Karpas-422 (cell line): ENCODE measurements around the gene IDI2. TPM values are rescaled to one million over a fixed set of nuclear protein-coding genes. Genes with fewer than 3 reads are reported as not detected.

Source experiments
- DNase-seq: peaks from one replicate; pipeline ENCODE4 v3.0.0-alpha.2; 2015
- H2AFZ ChIP-seq: fragments of 200-600 bp; sonication (generic); 2 replicates; pipeline ENCODE4 v1.6.1; 2014; ENCODE audit warnings: antibody characterized with exemption, low read length, mixed read lengths
- H3K27ac ChIP-seq: fragments of 200-600 bp; sonication (generic); 2 replicates; pipeline ENCODE4 v1.5.1; 2014; ENCODE audit warnings: mild to moderate bottlenecking, low read length, moderate library complexity
- H3K27me3 ChIP-seq: fragments of 200-600 bp; sonication (generic); 2 replicates; pipeline ENCODE4 v1.6.1; 2014; ENCODE audit warnings: low read length, mixed read lengths
- H3K36me3 ChIP-seq: fragments of 200-600 bp; sonication (generic); 2 replicates; pipeline ENCODE4 v1.6.1; 2014; ENCODE audit warnings: low read length, mixed read lengths; ENCODE audit not compliant: insufficient read depth
- H3K4me1 ChIP-seq: fragments of 200-600 bp; sonication (generic); 2 replicates; pipeline ENCODE4 v1.6.1; 2014; ENCODE audit warnings: mild to moderate bottlenecking, low read length, mixed read lengths
- H3K4me2 ChIP-seq: fragments of 200-600 bp; sonication (generic); 2 replicates; pipeline ENCODE4 v1.6.1; 2014; ENCODE audit warnings: low read length, low read depth, mild to moderate bottlenecking; ENCODE audit not compliant: poor library complexity, severe bottlenecking
- H3K4me3 ChIP-seq: fragments of 200-600 bp; sonication (generic); 2 replicates; pipeline ENCODE4 v1.5.1; 2014; ENCODE audit warnings: mild to moderate bottlenecking, antibody characterized with exemption, low read length, mixed read lengths
- H3K79me2 ChIP-seq: fragments of 200-600 bp; sonication (generic); 2 replicates; pipeline ENCODE4 v1.6.1; 2014; ENCODE audit warnings: mild to moderate bottlenecking, low read length, mixed read lengths
- H3K9ac ChIP-seq: fragments of 200-600 bp; sonication (generic); 2 replicates; pipeline ENCODE4 v1.6.0; 2014; ENCODE audit warnings: low read length
- H3K9me2 ChIP-seq: fragments of 200-600 bp; sonication (generic), shearing (Covaris generic); replicated peaks from 2 replicates; pipeline ENCODE4 v1.6.0; 2014; ENCODE audit warnings: mild to moderate bottlenecking, low read length, moderate library complexity; ENCODE audit not compliant: insufficient read depth
- H3K9me3 ChIP-seq: fragments of 300-700, 200-600 bp; sonication (generic); 2 replicates; pipeline ENCODE4 v1.6.1; 2014; ENCODE audit warnings: low read length, mixed read lengths
- H4K20me1 ChIP-seq: fragments of 200-600 bp; sonication (generic); 2 replicates; pipeline ENCODE4 v1.6.1; 2014; ENCODE audit warnings: mild to moderate bottlenecking, antibody characterized with exemption, low read length, low read depth; ENCODE audit not compliant: insufficient read depth
- total RNA-seq: library from RNA; depleted of rRNA; stranded (reverse); fragments of >200 nt; shearing (Covaris generic); gene quantifications from 2 replicates; pipeline ENCODE4 v1.2.3, GENCODE V29; 2014; ENCODE audit warnings: low replicate concordance; rRNA removed

IDI2 gene
- total RNA-seq, 1 experiment from 2014 or later = not detected

DNA sequence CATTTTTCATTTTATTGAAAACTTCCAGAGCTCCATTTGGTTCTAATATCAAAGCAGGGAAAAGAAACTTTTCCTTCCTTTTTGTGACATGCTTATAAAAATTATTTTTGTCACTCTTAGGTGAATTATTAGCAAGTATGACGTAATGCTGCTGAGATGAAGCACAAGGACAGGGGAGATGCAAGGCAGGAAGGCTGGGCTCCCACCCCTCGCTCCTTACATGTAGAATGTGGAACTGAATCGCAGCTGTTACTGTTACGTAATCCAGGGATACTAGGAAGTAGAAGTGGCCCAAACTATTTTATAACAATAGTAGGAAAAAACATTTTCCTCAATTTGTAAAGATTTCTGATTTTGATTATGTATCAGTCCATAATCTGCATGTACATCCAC, 54.5 kb downstream of the IDI2 start:
- H3K9ac ChIP-seq = no peak overlapping the region
- peaks cover 8% of the 10 kb centered on the region for H3K4me1 ChIP-seq
- H3K4me2 ChIP-seq = no peak overlapping the region
- no peak overlapping the region for H3K4me3 ChIP-seq
- no peaks in the 10 kb centered on the region for H4K20me1 ChIP-seq
- H3K9me2 ChIP-seq = no peaks in the 10 kb centered on the region
- DNase-seq = no peak
- no peak overlapping the region for H3K27ac ChIP-seq
- H3K36me3 ChIP-seq = no peaks in the 10 kb centered on the region
- no peak overlapping the region for H2AFZ ChIP-seq
- H3K9me3 ChIP-seq = no peaks in the 10 kb centered on the region
- H3K79me2 ChIP-seq = no peaks in the 10 kb centered on the region
- no peaks in the 10 kb centered on the region for H3K27me3 ChIP-seq

GRCh38 chr10:970311-971149, 55.1 kb downstream of the IDI2 start:
- Histone ChIP-seq H4K20me1 (no peaks in the 10 kb centered on the region), H3K4me3 (no peak overlapping the region), H3K27me3 (no peaks in the 10 kb centered on the region), H3K79me2 (no peaks in the 10 kb centered on the region), H3K27ac (no peak overlapping the region), H3K9me2 (no peaks in the 10 kb centered on the region), H2AFZ (no peak overlapping the region), H3K36me3 (no peaks in the 10 kb centered on the region), H3K9ac (no peak overlapping the region), H3K4me2 (no peak overlapping the region), H3K4me1 (peaks cover 8% of the 10 kb centered on the region), H3K9me3 (no peaks in the 10 kb centered on the region)
- DNase-seq = no peak

- no peak overlapping the region for H2AFZ ChIP-seq
- H3K9ac ChIP-seq = no peak overlapping the region
- H3K27me3 ChIP-seq = no peaks in the 10 kb centered on the region
- H3K4me3 ChIP-seq = no peak overlapping the region
- no peak overlapping the region for H3K27ac ChIP-seq
- H3K4me1 ChIP-seq = peaks cover 8% of the 10 kb centered on the region
- DNase-seq = no peak
- no peaks in the 10 kb centered on the region for H3K79me2 ChIP-seq
- no peaks in the 10 kb centered on the region for H3K9me2 ChIP-seq
- H4K20me1 ChIP-seq = no peaks in the 10 kb centered on the region
- no peak overlapping the region for H3K4me2 ChIP-seq
- no peaks in the 10 kb centered on the region for H3K9me3 ChIP-seq
- no peaks in the 10 kb centered on the region for H3K36me3 ChIP-seq
Measured at GRCh38 chr10:969473-970150, 56.0 kb downstream of the IDI2 start.

Other genes with a start within 250 kb of the IDI2 start
- gene LARP4B, start 94.2 kb downstream of the IDI2 start, total RNA-seq = 75.4 TPM in 2 replicates
- gene GTPBP4, start 37.4 kb downstream of the IDI2 start, total RNA-seq = 41.2 and 45.3 TPM in 2 replicates
- 129 and 150 TPM in 2 replicates for gene IDI1, start 23.3 kb upstream of the IDI2 start, total RNA-seq
- gene WDR37, start 30.5 kb upstream of the IDI2 start, total RNA-seq = 13.3 and 15.2 TPM in 2 replicates